GM10847 (cell line): ENCODE data around the gene FAM20A.

Source experiments
- POLR2A ChIP-seq: IDR thresholded peaks from 2 replicates; pipeline ENCODE4 v1.6.1; 2011; ENCODE audit not compliant: insufficient read length; ENCODE audit errors: extremely low read depth

FAM20A gene

GRCh38 chr17:68511254-68511670 lies 89.9 kb downstream of the FAM20A start:
- no peak for TF ChIP-seq POLR2A

- TF ChIP-seq POLR2A: no peak
These were observed 91.8 kb downstream of the FAM20A start for GRCh38 chr17:68509141-68510057.

- TF ChIP-seq POLR2A: no peak
These were observed 93.6 kb downstream of the FAM20A start for GRCh38 chr17:68507576-68507975.

- no peak for TF ChIP-seq POLR2A
These were observed 95.2 kb downstream of the FAM20A start for GRCh38 chr17:68505951-68506350.

- TF ChIP-seq POLR2A: no peak
These were observed 100.1 kb downstream of the FAM20A start for GRCh38 chr17:68501074-68501473.

GRCh38 chr17:68499587-68499986 lies 101.6 kb downstream of the FAM20A start:
- TF ChIP-seq POLR2A: no peak

GRCh38 chr17:68498479-68499326 lies 102.5 kb downstream of the FAM20A start:
- TF ChIP-seq POLR2A: no peak

GRCh38 chr17:68497885-68498319 lies 103.3 kb downstream of the FAM20A start:
- TF ChIP-seq POLR2A: no peak

GRCh38 chr17:68495081-68495480 lies 106.1 kb downstream of the FAM20A start:
- no peak for TF ChIP-seq POLR2A

- TF ChIP-seq POLR2A: no peak
These were observed 109.6 kb downstream of the FAM20A start for GRCh38 chr17:68491381-68492231.

GRCh38 chr17:68489919-68490318 lies 111.2 kb downstream of the FAM20A start:
- TF ChIP-seq POLR2A: no peak
